HepG2 (cell line): Measurements from ENCODE around the gene NOS2. TPM values are rescaled to one million over a fixed set of nuclear protein-coding genes. Genes with fewer than 3 reads are reported as not detected.

ENCODE experiments used
- ATAC-seq: fragments of 200-7000 bp; cut with Tn5 transposase; 3 replicates; pipeline ENCODE4 v1.9.1; 2020; ENCODE audit warnings: mild to moderate bottlenecking, moderate library complexity
- BruUV-seq: library from RNA; stranded (reverse); fragments of 400-500 nt; replicated peaks from 2 replicates; lab custom pipeline; 2021; lab: Mats Ljungman, UMichigan
- CTCF ChIA-PET: fragments of 300-600 bp; formaldehyde crosslinking; extraction: SDS; loops from one replicate; lab custom pipeline; 2021; ENCODE audit warnings: low total read pairs, inconsistent platforms, low intra/inter-chr PET ratio; lab: Yijun Ruan, JAX
- POLR2A ChIA-PET: fragments of 350-600 bp; sonication (Branson Sonifier 250); formaldehyde crosslinking; loops from one replicate; lab custom pipeline; 2020; ENCODE audit warnings: antibody characterized with exemption, inconsistent platforms; lab: Yijun Ruan, JAX
- DNase-seq: peaks from one replicate; pipeline ENCODE4 v3.0.0-alpha.2; 2015; ENCODE audit warnings: low spot score
- FAIRE-seq: peaks from 3 replicates; lab custom pipeline; 2011; peaks lifted over from hg19 to GRCh38; lab: Jason Lieb, UNC
- H2AFZ ChIP-seq: one replicate; pipeline ENCODE4 v1.6.1; 2011; ENCODE audit warnings: low read length, inconsistent platforms
- H3K27ac ChIP-seq: fragments of 300-600 bp; 3 replicates; pipeline ENCODE4 v1.8.0; 2011; ENCODE audit warnings: mixed run types, mild to moderate bottlenecking, mixed read lengths, low read length, inconsistent platforms; ENCODE audit not compliant: insufficient read depth; ENCODE audit errors: extremely low read length
- H3K27me3 ChIP-seq, 2 experiments: fragments of 200-600 bp in 1 of 2; 2 replicates in 1 of 2; 3 replicates in 1 of 2; pipeline versions ENCODE4 v1.6.0 to v1.8.0; 2011; ENCODE audit warnings: low read length in 2 of 2, mild to moderate bottlenecking in 2 of 2, moderate library complexity in 2 of 2, inconsistent platforms in 1 of 2; ENCODE audit not compliant: insufficient read depth in 2 of 2, control insufficient read depth in 1 of 2
- H3K36me3 ChIP-seq, 2 experiments: fragments of 200-600 bp in 1 of 2; replicated peaks in 1 of 2; 2 replicates in 1 of 2; 3 replicates in 1 of 2; pipeline versions ENCODE4 v1.5.1 to v1.8.0; 2011; ENCODE audit warnings: low read length in 2 of 2, inconsistent platforms in 1 of 2; ENCODE audit not compliant: insufficient read depth in 2 of 2, control insufficient read depth in 1 of 2
- H3K4me1 ChIP-seq: 2 replicates; pipeline ENCODE4 v1.5.1; 2012; ENCODE audit warnings: low read length, inconsistent platforms; ENCODE audit not compliant: insufficient read depth
- H3K4me2 ChIP-seq: 2 replicates; pipeline ENCODE4 v1.6.0; 2011; ENCODE audit warnings: low read depth, low read length, inconsistent platforms
- H3K4me3 ChIP-seq, 3 experiments: fragments of 200-600 bp in 1 of 3; sonication (generic), shearing (Covaris generic) in 1 of 3; replicated peaks in 1 of 3; 2 replicates each; pipeline ENCODE4 v1.5.1; 2011 to 2016; ENCODE audit warnings: low read length in 3 of 3, inconsistent platforms in 2 of 3, low read depth in 2 of 3, mild to moderate bottlenecking in 2 of 3, control low read depth in 1 of 3, mixed read lengths in 1 of 3; ENCODE audit not compliant: insufficient read depth in 1 of 3
- H3K79me2 ChIP-seq: one replicate; pipeline ENCODE4 v1.6.1; 2011; ENCODE audit warnings: low read length, inconsistent platforms; ENCODE audit not compliant: insufficient read depth
- H3K9ac ChIP-seq: 2 replicates; pipeline ENCODE4 v1.6.0; 2011; ENCODE audit warnings: mild to moderate bottlenecking, low read depth, low read length, inconsistent platforms; ENCODE audit not compliant: insufficient read depth
- H3K9me3 ChIP-seq: 2 replicates; pipeline ENCODE4 v1.5.1; 2012; ENCODE audit warnings: mild to moderate bottlenecking, low read length
- H4K20me1 ChIP-seq: 2 replicates; pipeline ENCODE4 v1.6.0; 2011; ENCODE audit warnings: inconsistent platforms, mild to moderate bottlenecking, low read length, moderate library complexity; ENCODE audit not compliant: insufficient read depth
- GATAD2A ChIP-seq: IDR thresholded peaks from 2 replicates; pipeline ENCODE4 v1.6.1; 2016
- HDAC2 ChIP-seq: sonication (generic); formaldehyde crosslinking; IDR thresholded peaks from 2 replicates; pipeline ENCODE4 v1.4.0; 2020; ENCODE audit warnings: missing genetic modification reagents
- HNF4G ChIP-seq, 2 experiments: sonication (generic) in 1 of 2; formaldehyde crosslinking in 1 of 2; IDR thresholded peaks; 2 replicates each; pipeline versions ENCODE4 v1.4.0 to v1.6.1; 2011 to 2020; ENCODE audit warnings: borderline replicate concordance in 2 of 2, low read depth in 2 of 2, mild to moderate bottlenecking in 2 of 2, low read length in 1 of 2, missing genetic modification reagents in 1 of 2, moderate library complexity in 1 of 2
- MEIS1 ChIP-seq: sonication (generic); formaldehyde crosslinking; IDR thresholded peaks from 2 replicates; pipeline ENCODE4 v1.9.0; 2021; ENCODE audit warnings: mild to moderate bottlenecking, missing genetic modification reagents, moderate library complexity, borderline replicate concordance
- SSRP1 ChIP-seq: IDR thresholded peaks from 2 replicates; pipeline ENCODE4 v1.6.1; 2016; ENCODE audit warnings: control low read depth
- TMF1 ChIP-seq: sonication (generic); formaldehyde crosslinking; IDR thresholded peaks from 2 replicates; pipeline ENCODE4 v1.8.1; 2022; ENCODE audit warnings: low read depth, missing genetic modification reagents
- TRAFD1 ChIP-seq: sonication (generic); formaldehyde crosslinking; IDR thresholded peaks from 2 replicates; pipeline ENCODE4 v1.5.1; 2020; ENCODE audit warnings: missing genetic modification reagents, mild to moderate bottlenecking, borderline replicate concordance
- XRCC5 ChIP-seq: fragments of 200-400 bp; formaldehyde crosslinking; optimal IDR thresholded peaks from 2 replicates; pipeline ENCODE3; 2017; ENCODE audit warnings: mild to moderate bottlenecking, low read length
- ZNF451 ChIP-seq: sonication (generic); formaldehyde crosslinking; IDR thresholded peaks from 2 replicates; pipeline ENCODE4 v1.5.0; 2020; ENCODE audit warnings: mild to moderate bottlenecking, missing genetic modification reagents
- WGBS: methylation state at CpG from one replicate; pipeline ENCODE4 v1.1.6; 2017; ENCODE audit warnings: low lambda C conversion rate; 5-methylcytosine and 5-hydroxymethylcytosine counted together
- in situ Hi-C: cut with HindIII; loops from 2 replicates; pipeline ENCODE4 v1.10.0; 2017; ENCODE audit warnings: low pct_unique_long_range_greater_than_20kb; ENCODE audit not compliant: extremely low pct_ligation_motif_present
- intact Hi-C: fragments of 100-400 bp; cut with micrococcal nuclease; formaldehyde crosslinking; loops from one replicate; pipeline ENCODE4 v1.10.0; 2022; ENCODE audit not compliant: unreplicated experiment
- polyA plus RNA-seq, 8 experiments: library from polyadenylated mRNA; depleted of rRNA in 3 of 8; stranded (reverse) in 7 of 8; unstranded in 1 of 8; fragments of >200 nt; fragmentation: Illumina TruSeq in 4 of 8; extraction: Trizol in 4 of 8; gene quantifications; 2 replicates each; pipeline versions ENCODE4 v1.2.1 to v1.2.3, GENCODE V29; 2011 to 2016; ENCODE audit warnings: low read depth in 4 of 8, missing spikeins in 1 of 8, mixed read lengths in 1 of 8; ENCODE audit not compliant: insufficient read depth in 1 of 8
- total RNA-seq, 5 experiments: library from RNA; depleted of rRNA; stranded (reverse); fragments of >200 nt; fragmentation: Illumina TruSeq; extraction: Trizol; gene quantifications; 2 replicates each; pipeline ENCODE4 v1.2.3, GENCODE V29; 2016; ENCODE audit warnings: low read depth in 1 of 5
- TF ChIP-seq, protein P1 (sequence below): sonication (generic); formaldehyde crosslinking; IDR thresholded peaks from 2 replicates; pipeline ENCODE4 v1.4.0; 2020; ENCODE audit warnings: missing genetic modification reagents
- TF ChIP-seq, protein P2 (sequence below): sonication (generic); formaldehyde crosslinking; IDR thresholded peaks from 2 replicates; pipeline ENCODE4 v1.4.0; 2020; ENCODE audit warnings: low read depth, mild to moderate bottlenecking, missing genetic modification reagents

NOS2 gene
- total and polyA plus RNA-seq, 2 of the 13 experiments (the other 11 are each of a cell fraction or from before 2014, with no cell fraction given) = 0.02 TPM; not detected in 1

DNA sequence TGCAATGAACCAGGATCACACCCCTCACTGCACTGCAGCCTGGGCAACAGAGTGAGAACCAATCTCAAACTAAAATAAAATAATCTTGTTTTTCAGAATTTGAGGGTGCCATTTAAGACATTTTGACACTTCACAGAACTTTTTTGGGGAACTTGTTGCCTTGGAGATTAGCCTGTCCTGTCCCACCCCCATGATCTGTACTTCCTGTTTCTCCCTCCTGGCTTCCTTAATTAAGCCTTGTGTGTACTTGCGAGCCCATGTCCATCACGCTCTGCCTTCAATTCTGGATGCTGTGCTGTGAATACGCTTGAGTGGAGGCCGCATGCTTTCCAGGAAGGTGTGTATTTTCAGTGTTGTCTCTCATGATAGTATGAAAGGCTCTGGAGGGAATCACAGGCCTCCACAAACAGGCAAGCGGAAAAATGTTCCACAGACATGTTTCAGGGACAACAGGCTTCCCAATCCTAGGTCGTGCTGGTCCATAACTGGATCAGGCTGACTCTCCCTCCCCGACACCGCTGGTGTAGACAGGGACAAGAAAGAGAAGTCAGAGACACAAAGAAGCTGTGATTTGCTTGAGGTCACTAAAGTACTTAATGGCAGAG lies 56.9 kb downstream of the NOS2 start:
- Histone ChIP-seq H3K4me2 (no peak overlapping the region), H3K27me3 (no peaks in the 10 kb centered on the region; a peak in 1 of 5 replicates), H3K4me3 (no peak overlapping the region), H3K9me3 (no peaks in the 10 kb centered on the region), H3K79me2 (no peaks in the 10 kb centered on the region), H3K36me3 (no peaks in the 10 kb centered on the region), H2AFZ (no peak overlapping the region), H3K27ac (no peak overlapping the region), H3K9ac (no peak overlapping the region)
- no TSS peak for BruUV-seq
- DNase-seq (no peak), FAIRE-seq (no peak)
- POLR2A ChIA-PET = no interaction called here
- TF ChIP-seq SSRP1 (CRISPR knock-in tag) (no peak), ZNF451 (CRISPR knock-in tag) (no peak), TMF1 (CRISPR knock-in tag) (no peak), MEIS1 (CRISPR knock-in tag) (no peak), HDAC2 (CRISPR knock-in tag) (no peak)
- TF ChIP-seq, protein P1, sequence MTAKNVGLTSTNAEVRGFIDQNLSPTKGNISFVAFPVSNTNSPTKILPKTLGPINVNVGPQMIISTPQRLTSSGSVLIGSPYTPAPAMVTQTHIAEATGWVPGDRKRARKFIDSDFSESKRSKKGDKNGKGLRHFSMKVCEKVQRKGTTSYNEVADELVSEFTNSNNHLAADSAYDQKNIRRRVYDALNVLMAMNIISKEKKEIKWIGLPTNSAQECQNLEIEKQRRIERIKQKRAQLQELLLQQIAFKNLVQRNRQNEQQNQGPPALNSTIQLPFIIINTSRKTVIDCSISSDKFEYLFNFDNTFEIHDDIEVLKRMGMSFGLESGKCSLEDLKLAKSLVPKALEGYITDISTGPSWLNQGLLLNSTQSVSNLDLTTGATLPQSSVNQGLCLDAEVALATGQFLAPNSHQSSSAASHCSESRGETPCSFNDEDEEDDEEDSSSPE (CRISPR knock-in tag) = no peak
- TF ChIP-seq, all 625 proteins: peak for 0
- intact Hi-C loops = no loop called here
- CTCF ChIA-PET = no interaction called here
- no peak for ATAC-seq
- in situ Hi-C loops = no loop called here
- no peaks in the 10 kb centered on the region for H3K4me1 ChIP-seq
- WGBS = 24% methylated on average over 8 of the region's 8 CpGs
- no peaks in the 10 kb centered on the region for H4K20me1 ChIP-seq

DNA sequence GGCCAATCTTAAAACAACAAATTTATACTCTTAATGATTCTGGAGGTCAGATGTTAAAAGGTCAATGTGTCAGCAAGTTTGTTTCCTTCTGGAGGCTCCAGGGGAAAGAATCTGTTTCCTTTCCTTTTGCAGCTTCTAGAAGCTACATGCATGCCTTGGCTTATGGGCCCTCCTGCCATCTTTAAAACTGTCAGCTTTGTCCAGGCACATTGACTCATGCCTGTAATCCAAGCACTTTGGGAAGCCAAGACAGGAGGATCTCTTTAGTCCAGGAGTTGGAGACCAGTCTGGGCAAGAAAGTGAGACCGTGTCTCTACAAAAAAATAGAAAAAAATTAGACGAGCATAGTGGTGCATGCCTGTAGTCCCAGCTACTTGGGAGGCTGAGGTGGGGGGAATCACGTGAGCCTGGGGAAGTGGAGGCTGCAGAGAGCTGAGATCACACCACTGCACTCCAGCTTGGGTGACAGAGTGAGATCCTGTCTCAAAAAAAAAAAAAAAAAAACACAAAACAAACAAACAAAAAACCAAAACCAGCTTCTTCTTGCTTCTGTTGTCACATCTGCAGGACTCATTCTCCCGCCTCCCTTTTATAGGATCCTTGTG lies 58.3 kb downstream of the NOS2 start:
- ATAC-seq = no peak
- Histone ChIP-seq H3K27ac (no peak overlapping the region), H3K4me2 (no peak overlapping the region), H3K9me3 (no peaks in the 10 kb centered on the region), H2AFZ (no peak overlapping the region), H3K4me1 (no peaks in the 10 kb centered on the region), H3K27me3 (no peaks in the 10 kb centered on the region; a peak in 1 of 5 replicates), H3K36me3 (no peaks in the 10 kb centered on the region), H3K9ac (no peak overlapping the region), H3K79me2 (no peaks in the 10 kb centered on the region), H4K20me1 (no peaks in the 10 kb centered on the region), H3K4me3 (no peak overlapping the region)
- BruUV-seq = no TSS peak
- no peak for DNase-seq
- in situ Hi-C loops (no loop called here), intact Hi-C loops (no loop called here)
- FAIRE-seq = no peak
- WGBS = 12% methylated on average over 4 of the region's 4 CpGs
- POLR2A ChIA-PET = no interaction called here
- CTCF ChIA-PET = no interaction called here
- no peak for TF ChIP-seq HNF4G (IDR thresholded peaks at IDR 0.05; ENCODE audit: borderline replicate concordance, low read depth, low read length)
- no peak for TF ChIP-seq HNF4G (CRISPR knock-in tag; IDR thresholded peaks at IDR 0.05; ENCODE audit: borderline replicate concordance, low read depth)
- no peak for TF ChIP-seq GATAD2A (CRISPR knock-in tag)
- TF ChIP-seq TRAFD1 (CRISPR knock-in tag) = no peak
- TF ChIP-seq, protein P2, sequence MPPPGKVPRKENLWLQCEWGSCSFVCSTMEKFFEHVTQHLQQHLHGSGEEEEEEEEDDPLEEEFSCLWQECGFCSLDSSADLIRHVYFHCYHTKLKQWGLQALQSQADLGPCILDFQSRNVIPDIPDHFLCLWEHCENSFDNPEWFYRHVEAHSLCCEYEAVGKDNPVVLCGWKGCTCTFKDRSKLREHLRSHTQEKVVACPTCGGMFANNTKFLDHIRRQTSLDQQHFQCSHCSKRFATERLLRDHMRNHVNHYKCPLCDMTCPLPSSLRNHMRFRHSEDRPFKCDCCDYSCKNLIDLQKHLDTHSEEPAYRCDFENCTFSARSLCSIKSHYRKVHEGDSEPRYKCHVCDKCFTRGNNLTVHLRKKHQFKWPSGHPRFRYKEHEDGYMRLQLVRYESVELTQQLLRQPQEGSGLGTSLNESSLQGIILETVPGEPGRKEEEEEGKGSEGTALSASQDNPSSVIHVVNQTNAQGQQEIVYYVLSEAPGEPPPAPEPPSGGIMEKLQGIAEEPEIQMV (CRISPR knock-in tag) = no peak
- TF ChIP-seq XRCC5 = no peak
